GM23338 (cell line): ENCODE results near the gene MED9. TPM values are rescaled to one million over a fixed set of nuclear protein-coding genes. Genes with fewer than 3 reads are reported as not detected.

ENCODE experiments used
- ATAC-seq: fragments of 200-7000 bp; cut with Tn5 transposase; 3 replicates; pipeline ENCODE4 v1.9.1; 2020
- DNase-seq: peaks from one replicate; pipeline ENCODE4 v3.0.0-alpha.2; 2015; ENCODE audit warnings: low spot score
- H2AFZ ChIP-seq: fragments of 200-600 bp; sonication (generic); 2 replicates; pipeline ENCODE4 v1.8.0; 2016; ENCODE audit warnings: antibody characterized with exemption, mild to moderate bottlenecking, moderate library complexity
- H3F3A ChIP-seq: fragments of 200-600 bp; sonication (generic); replicated peaks from 2 replicates; pipeline ENCODE4 v1.8.0; 2017; ENCODE audit warnings: antibody characterized with exemption, mixed run types, low read depth
- H3K27ac ChIP-seq: fragments of 200-600 bp; sonication (generic); 2 replicates; pipeline ENCODE4 v1.6.1; 2016; ENCODE audit warnings: low read depth
- H3K27me3 ChIP-seq: fragments of 200-600 bp; sonication (generic); 2 replicates; pipeline ENCODE4 v1.8.0; 2016; ENCODE audit warnings: mild to moderate bottlenecking, mixed run types, moderate library complexity; ENCODE audit not compliant: insufficient read depth
- H3K36me3 ChIP-seq: fragments of 200-600 bp; sonication (generic); 2 replicates; pipeline ENCODE4 v1.8.0; 2016; ENCODE audit warnings: mild to moderate bottlenecking; ENCODE audit not compliant: insufficient read depth
- H3K4me1 ChIP-seq: fragments of 200-600 bp; sonication (generic); 2 replicates; pipeline ENCODE4 v1.8.0; 2016; ENCODE audit warnings: mild to moderate bottlenecking, moderate library complexity; ENCODE audit not compliant: insufficient read depth
- H3K4me2 ChIP-seq: fragments of 200-600 bp; sonication (generic); 2 replicates; pipeline ENCODE4 v1.7.1; 2017; ENCODE audit warnings: mixed run types
- H3K4me3 ChIP-seq: fragments of 200-600 bp; sonication (generic); 2 replicates; pipeline ENCODE4 v1.6.1; 2016; ENCODE audit warnings: mixed run types
- H3K79me2 ChIP-seq: fragments of 200-600 bp; sonication (generic); replicated peaks from 2 replicates; pipeline ENCODE4 v1.8.0; 2017; ENCODE audit warnings: mild to moderate bottlenecking; ENCODE audit not compliant: insufficient read depth
- H3K9me2 ChIP-seq: fragments of 200-600 bp; sonication (generic); 2 replicates; pipeline ENCODE4 v1.8.0; 2017; ENCODE audit not compliant: insufficient read depth
- H4K20me1 ChIP-seq: fragments of 200-600 bp; sonication (generic); replicated peaks from 2 replicates; pipeline ENCODE4 v1.8.0; 2017; ENCODE audit warnings: mild to moderate bottlenecking; ENCODE audit not compliant: insufficient read depth
- H3K27ac Mint-ChIP-seq: 2 replicates; pipeline ENCODE4 v1.8.0; 2020; ENCODE audit warnings: inconsistent platforms, mild to moderate bottlenecking, moderate library complexity, mixed read lengths
- H3K27me3 Mint-ChIP-seq: 3 replicates; pipeline ENCODE4 v1.8.0; 2022; ENCODE audit warnings: low read depth, mild to moderate bottlenecking, moderate library complexity, mixed read lengths, inconsistent platforms; ENCODE audit not compliant: insufficient read depth, poor library complexity
- H3K36me3 Mint-ChIP-seq: 3 replicates; pipeline ENCODE4 v1.8.0; 2021; ENCODE audit warnings: low read depth, mild to moderate bottlenecking, inconsistent platforms, moderate library complexity, mixed read lengths
- H3K4me1 Mint-ChIP-seq: 3 replicates; pipeline ENCODE4 v1.8.0; 2020; ENCODE audit warnings: mild to moderate bottlenecking, inconsistent platforms, mixed read lengths
- H3K4me3 Mint-ChIP-seq: 3 replicates; pipeline ENCODE4 v1.8.0; 2021; ENCODE audit warnings: moderate library complexity, mild to moderate bottlenecking, inconsistent platforms, mixed read lengths
- H3K9me3 Mint-ChIP-seq: 3 replicates; pipeline ENCODE4 v1.8.0; 2020; ENCODE audit warnings: moderate library complexity, mild to moderate bottlenecking, inconsistent platforms, mixed read lengths
- CREB1 ChIP-seq: fragments of 250-450 bp; sonication (Bioruptor Pico); IDR thresholded peaks from 2 replicates; pipeline ENCODE4 v1.5.0; 2020; ENCODE audit warnings: low read depth, mild to moderate bottlenecking, moderate library complexity
- NANOG ChIP-seq: IDR thresholded peaks from 2 replicates; pipeline ENCODE4 v1.6.1; 2016; ENCODE audit warnings: antibody characterized with exemption, borderline replicate concordance
- ZNF331 ChIP-seq: fragments of 250-450 bp; sonication (Bioruptor Pico); IDR thresholded peaks from 2 replicates; pipeline ENCODE4 v1.5.0; 2020; ENCODE audit warnings: low read depth, mild to moderate bottlenecking, moderate library complexity
- ZNF462 ChIP-seq: fragments of 250-450 bp; sonication (Bioruptor Pico); IDR thresholded peaks from 2 replicates; pipeline ENCODE4 v1.5.0; 2020; ENCODE audit warnings: mild to moderate bottlenecking, moderate library complexity
- polyA plus RNA-seq: library from polyadenylated mRNA; unstranded; fragments of >200 nt; fragmentation: Nextera tagmentation; extraction: Ambion mirVana; gene quantifications from 2 replicates; pipeline ENCODE4 v1.2.1, GENCODE V29; 2016
- total RNA-seq: library from RNA; depleted of rRNA; stranded (reverse); fragments of >200 nt; shearing (Covaris generic); gene quantifications from 2 replicates; pipeline ENCODE4 v1.2.3, GENCODE V29; 2014
- TF ChIP-seq, protein P1 (sequence below), 2 experiments: fragments of 200-600 bp in 1 of 2; sonication (generic) in 1 of 2; conservative IDR thresholded peaks; 2 replicates each; pipeline versions ENCODE4 v1.5.1 to v1.6.1; 2016 to 2017; ENCODE audit warnings: antibody characterized with exemption in 2 of 2, low read depth in 2 of 2, mild to moderate bottlenecking in 2 of 2, moderate library complexity in 1 of 2
- TF ChIP-seq, protein P2 (sequence below): IDR thresholded peaks from 2 replicates; pipeline ENCODE4 v1.6.1; 2016; ENCODE audit warnings: antibody characterized with exemption

Gene MED9
- total and polyA plus RNA-seq, 2 experiments from 2014 or later, result 17.3 to 19.9 TPM

DNA sequence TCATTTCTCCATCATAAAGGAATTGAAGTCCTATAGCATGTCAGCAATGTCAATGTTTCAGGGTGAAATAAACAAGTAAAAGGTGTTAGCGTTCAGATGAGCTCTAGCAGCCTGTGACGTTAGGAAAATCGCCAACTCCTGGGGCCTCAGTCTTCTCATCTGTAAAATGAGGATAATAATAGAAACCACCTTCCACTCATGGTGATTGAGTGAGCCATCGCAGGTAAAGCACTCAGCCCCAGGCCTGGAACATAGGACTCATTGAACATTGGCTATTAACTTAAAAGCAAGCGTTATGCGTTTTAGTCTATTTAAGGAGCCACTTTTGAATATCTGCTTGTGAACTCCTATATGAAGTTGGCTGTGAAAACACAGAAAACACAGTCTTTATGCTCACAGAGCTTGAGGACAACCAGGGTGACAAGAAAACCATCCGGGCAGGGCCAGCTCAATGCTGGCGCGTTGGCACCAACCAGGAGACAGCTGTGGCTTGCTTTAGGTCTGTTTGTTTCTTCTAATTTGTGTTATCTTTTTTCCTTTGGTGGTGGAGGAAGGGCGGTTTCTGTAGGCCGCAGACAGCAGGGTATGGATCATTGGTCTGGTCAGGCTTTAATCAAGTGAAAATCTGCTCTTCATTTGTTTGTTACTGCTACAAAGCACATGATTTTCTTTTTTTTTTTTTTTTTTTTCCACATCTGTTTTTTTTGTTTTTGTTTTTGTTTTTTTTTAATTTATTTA lies 35.7 kb upstream of the MED9 start (continued):
- TF ChIP-seq, protein P1, sequence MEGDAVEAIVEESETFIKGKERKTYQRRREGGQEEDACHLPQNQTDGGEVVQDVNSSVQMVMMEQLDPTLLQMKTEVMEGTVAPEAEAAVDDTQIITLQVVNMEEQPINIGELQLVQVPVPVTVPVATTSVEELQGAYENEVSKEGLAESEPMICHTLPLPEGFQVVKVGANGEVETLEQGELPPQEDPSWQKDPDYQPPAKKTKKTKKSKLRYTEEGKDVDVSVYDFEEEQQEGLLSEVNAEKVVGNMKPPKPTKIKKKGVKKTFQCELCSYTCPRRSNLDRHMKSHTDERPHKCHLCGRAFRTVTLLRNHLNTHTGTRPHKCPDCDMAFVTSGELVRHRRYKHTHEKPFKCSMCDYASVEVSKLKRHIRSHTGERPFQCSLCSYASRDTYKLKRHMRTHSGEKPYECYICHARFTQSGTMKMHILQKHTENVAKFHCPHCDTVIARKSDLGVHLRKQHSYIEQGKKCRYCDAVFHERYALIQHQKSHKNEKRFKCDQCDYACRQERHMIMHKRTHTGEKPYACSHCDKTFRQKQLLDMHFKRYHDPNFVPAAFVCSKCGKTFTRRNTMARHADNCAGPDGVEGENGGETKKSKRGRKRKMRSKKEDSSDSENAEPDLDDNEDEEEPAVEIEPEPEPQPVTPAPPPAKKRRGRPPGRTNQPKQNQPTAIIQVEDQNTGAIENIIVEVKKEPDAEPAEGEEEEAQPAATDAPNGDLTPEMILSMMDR (conservative IDR thresholded peaks at IDR 0.05; ENCODE audit: low read depth in 2 of 2), result no peak
- no peak for TF ChIP-seq NANOG
- TF ChIP-seq ZNF331 (CRISPR knock-in tag), result no peak
- no peak for TF ChIP-seq CREB1 (CRISPR knock-in tag)

GRCh38 chr17:17443173-17443572 lies 33.6 kb upstream of the MED9 start:
- Mint-ChIP-seq H3K4me3 (no peak overlapping the region), H3K27me3 (peaks cover 5% of the 10 kb centered on the region), H3K27ac (no peak overlapping the region), H3K36me3 (no peaks in the 10 kb centered on the region; the same call in 2 of the 3 replicates), H3K4me1 (peaks cover 21% of the 10 kb centered on the region), H3K9me3 (peaks cover 8% of the 10 kb centered on the region; the same call in 2 of the 3 replicates)
- no peaks in the 10 kb centered on the region for H4K20me1 ChIP-seq
- no peak for DNase-seq
- H2AFZ ChIP-seq, result no peak overlapping the region; the same call in 1 of the 2 replicates
- no peak overlapping the region for H3K4me2 ChIP-seq
- H3K36me3 ChIP-seq, result no peaks in the 10 kb centered on the region
- H3K4me1 ChIP-seq, result peaks cover 9% of the 10 kb centered on the region
- no peaks in the 10 kb centered on the region for H3K9me2 ChIP-seq
- TF ChIP-seq ZNF462 (CRISPR knock-in tag) (no peak), ZNF331 (CRISPR knock-in tag) (no peak)
- TF ChIP-seq, protein P2, sequence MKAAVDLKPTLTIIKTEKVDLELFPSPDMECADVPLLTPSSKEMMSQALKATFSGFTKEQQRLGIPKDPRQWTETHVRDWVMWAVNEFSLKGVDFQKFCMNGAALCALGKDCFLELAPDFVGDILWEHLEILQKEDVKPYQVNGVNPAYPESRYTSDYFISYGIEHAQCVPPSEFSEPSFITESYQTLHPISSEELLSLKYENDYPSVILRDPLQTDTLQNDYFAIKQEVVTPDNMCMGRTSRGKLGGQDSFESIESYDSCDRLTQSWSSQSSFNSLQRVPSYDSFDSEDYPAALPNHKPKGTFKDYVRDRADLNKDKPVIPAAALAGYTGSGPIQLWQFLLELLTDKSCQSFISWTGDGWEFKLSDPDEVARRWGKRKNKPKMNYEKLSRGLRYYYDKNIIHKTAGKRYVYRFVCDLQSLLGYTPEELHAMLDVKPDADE, result no peak
- ATAC-seq, result no peak
- no peak overlapping the region for H3K4me3 ChIP-seq
- no peak overlapping the region for H3K27ac ChIP-seq
- H3K79me2 ChIP-seq, result no peaks in the 10 kb centered on the region
- no peaks in the 10 kb centered on the region for H3K27me3 ChIP-seq
- no peaks in the 10 kb centered on the region for H3F3A ChIP-seq
